ENCODE results near the gene KDM4C.

DNA sequence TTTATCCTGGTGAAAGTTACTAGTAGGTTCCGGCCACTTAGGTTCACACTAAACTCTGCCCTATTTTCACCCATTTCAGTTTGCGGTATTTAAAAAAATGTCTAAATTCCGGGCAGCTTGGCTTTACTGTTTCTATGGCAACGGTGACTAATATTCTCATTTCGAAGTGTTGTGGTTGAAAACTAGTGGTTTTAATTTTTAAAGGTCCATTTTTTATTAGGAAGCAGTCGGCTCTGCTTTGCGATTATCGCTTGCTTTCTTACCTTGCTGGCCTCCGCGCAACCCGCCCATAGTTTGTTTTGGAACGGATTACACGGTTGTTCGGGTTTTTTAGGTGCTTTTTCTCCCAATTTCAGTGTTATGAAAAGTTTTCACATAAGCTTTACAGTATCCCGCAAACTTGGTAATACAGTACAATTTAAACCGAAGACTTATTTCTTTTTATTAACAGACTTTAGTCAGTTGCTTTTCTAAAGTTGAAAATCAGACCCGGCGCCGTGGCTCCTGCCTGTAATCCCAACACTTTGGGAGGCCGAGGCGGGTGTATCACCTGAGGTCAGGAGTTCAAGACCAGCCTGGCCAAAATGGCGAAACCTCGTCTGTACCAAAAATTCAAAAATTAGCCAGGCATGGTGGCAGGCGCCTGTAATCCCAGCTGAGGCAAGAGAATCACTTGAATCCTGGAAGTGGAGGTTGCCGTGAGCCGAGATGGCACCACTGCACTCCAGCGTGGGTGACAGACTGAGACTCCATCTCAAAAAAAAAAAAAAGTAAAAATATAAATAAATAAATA, 1.6 kb downstream of the KDM4C start:
- TF ChIP-seq, protein P1, sequence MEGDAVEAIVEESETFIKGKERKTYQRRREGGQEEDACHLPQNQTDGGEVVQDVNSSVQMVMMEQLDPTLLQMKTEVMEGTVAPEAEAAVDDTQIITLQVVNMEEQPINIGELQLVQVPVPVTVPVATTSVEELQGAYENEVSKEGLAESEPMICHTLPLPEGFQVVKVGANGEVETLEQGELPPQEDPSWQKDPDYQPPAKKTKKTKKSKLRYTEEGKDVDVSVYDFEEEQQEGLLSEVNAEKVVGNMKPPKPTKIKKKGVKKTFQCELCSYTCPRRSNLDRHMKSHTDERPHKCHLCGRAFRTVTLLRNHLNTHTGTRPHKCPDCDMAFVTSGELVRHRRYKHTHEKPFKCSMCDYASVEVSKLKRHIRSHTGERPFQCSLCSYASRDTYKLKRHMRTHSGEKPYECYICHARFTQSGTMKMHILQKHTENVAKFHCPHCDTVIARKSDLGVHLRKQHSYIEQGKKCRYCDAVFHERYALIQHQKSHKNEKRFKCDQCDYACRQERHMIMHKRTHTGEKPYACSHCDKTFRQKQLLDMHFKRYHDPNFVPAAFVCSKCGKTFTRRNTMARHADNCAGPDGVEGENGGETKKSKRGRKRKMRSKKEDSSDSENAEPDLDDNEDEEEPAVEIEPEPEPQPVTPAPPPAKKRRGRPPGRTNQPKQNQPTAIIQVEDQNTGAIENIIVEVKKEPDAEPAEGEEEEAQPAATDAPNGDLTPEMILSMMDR (IDR thresholded peaks at IDR 0.05) = no peak
- TF ChIP-seq POLR2A (IDR thresholded peaks at IDR 0.05) = no peak
